ENCODE measurements around the gene NKX2-2.

The NKX2-2 gene

GRCh38 chr20:21508230-21509078 is 5.4 kb downstream of the NKX2-2 start:
- no peak for DNase-seq
- Mint-ChIP-seq H3K36me3 (ENCODE audit: low read depth) (no peaks in the 10 kb centered on the region), H3K4me1 (ENCODE audit: low read depth) (peaks cover 56% of the 10 kb centered on the region), H3K9me3 (no peaks in the 10 kb centered on the region), H3K4me3 (no peak overlapping the region), H3K27ac (no peak overlapping the region), H3K27me3 (peaks cover 80% of the 10 kb centered on the region)

GRCh38 chr20:21507400-21508229 is 6.2 kb downstream of the NKX2-2 start:
- H3K4me3 Mint-ChIP-seq: no peak overlapping the region
- no peak overlapping the region for H3K27ac Mint-ChIP-seq
- no peak for DNase-seq

GRCh38 chr20:21505810-21506530 is 7.9 kb downstream of the NKX2-2 start:
- Mint-ChIP-seq H3K27me3 (peaks cover 71% of the 10 kb centered on the region), H3K27ac (peak overlapping the region; percentile 64), H3K9me3 (no peaks in the 10 kb centered on the region), H3K4me3 (peak overlapping the region; percentile 64), H3K36me3 (ENCODE audit: low read depth) (no peaks in the 10 kb centered on the region), H3K4me1 (ENCODE audit: low read depth) (peaks cover 38% of the 10 kb centered on the region)
- DNase-seq: peak; percentile 87

More at GRCh38 chr20:21507400-21508229, 6.2 kb downstream of the NKX2-2 start:
- peaks cover 51% of the 10 kb centered on the region for H3K4me1 Mint-ChIP-seq (ENCODE audit: low read depth)
- no peaks in the 10 kb centered on the region for H3K9me3 Mint-ChIP-seq
- H3K27me3 Mint-ChIP-seq: peaks cover 80% of the 10 kb centered on the region
- H3K36me3 Mint-ChIP-seq (ENCODE audit: low read depth): no peaks in the 10 kb centered on the region

- H3K27me3 Mint-ChIP-seq: peaks cover 74% of the 10 kb centered on the region
- peak overlapping the region; percentile 61 for H3K27ac Mint-ChIP-seq
- peak overlapping the region; percentile 62 for H3K4me3 Mint-ChIP-seq
- peak; percentile 93 for DNase-seq
- H3K36me3 Mint-ChIP-seq (ENCODE audit: low read depth): no peaks in the 10 kb centered on the region
- no peaks in the 10 kb centered on the region for H3K9me3 Mint-ChIP-seq
- H3K4me1 Mint-ChIP-seq (ENCODE audit: low read depth): peaks cover 35% of the 10 kb centered on the region
Observed at GRCh38 chr20:21505161-21505809, 8.6 kb downstream of the NKX2-2 start.

- no peak overlapping the region for H3K27ac Mint-ChIP-seq
- peaks cover 73% of the 10 kb centered on the region for H3K27me3 Mint-ChIP-seq
- DNase-seq: no peak
- H3K4me1 Mint-ChIP-seq (ENCODE audit: low read depth): peaks cover 26% of the 10 kb centered on the region
- H3K4me3 Mint-ChIP-seq: no peak overlapping the region
- no peaks in the 10 kb centered on the region for H3K9me3 Mint-ChIP-seq
- H3K36me3 Mint-ChIP-seq (ENCODE audit: low read depth): no peaks in the 10 kb centered on the region
Observed at GRCh38 chr20:21504323-21504722, 9.5 kb downstream of the NKX2-2 start.

GRCh38 chr20:21503345-21503744 is 10.5 kb downstream of the NKX2-2 start:
- Mint-ChIP-seq H3K36me3 (ENCODE audit: low read depth) (no peaks in the 10 kb centered on the region), H3K27me3 (peaks cover 73% of the 10 kb centered on the region), H3K4me1 (ENCODE audit: low read depth) (peaks cover 23% of the 10 kb centered on the region), H3K9me3 (no peaks in the 10 kb centered on the region), H3K27ac (no peak overlapping the region), H3K4me3 (no peak overlapping the region)
- DNase-seq: no peak

- no peak overlapping the region for H3K27ac Mint-ChIP-seq
- peaks cover 12% of the 10 kb centered on the region for H3K4me1 Mint-ChIP-seq (ENCODE audit: low read depth)
- H3K9me3 Mint-ChIP-seq: no peaks in the 10 kb centered on the region
- H3K4me3 Mint-ChIP-seq: no peak overlapping the region
- peaks cover 68% of the 10 kb centered on the region for H3K27me3 Mint-ChIP-seq
- DNase-seq: no peak
- H3K36me3 Mint-ChIP-seq (ENCODE audit: low read depth): no peaks in the 10 kb centered on the region
Observed at GRCh38 chr20:21501184-21501583, 12.7 kb downstream of the NKX2-2 start.

- peaks cover 12% of the 10 kb centered on the region for H3K4me1 Mint-ChIP-seq (ENCODE audit: low read depth)
- no peak for DNase-seq
- no peaks in the 10 kb centered on the region for H3K9me3 Mint-ChIP-seq
- no peak overlapping the region for H3K27ac Mint-ChIP-seq
- peaks cover 70% of the 10 kb centered on the region for H3K27me3 Mint-ChIP-seq
- H3K4me3 Mint-ChIP-seq: no peak overlapping the region
- no peaks in the 10 kb centered on the region for H3K36me3 Mint-ChIP-seq (ENCODE audit: low read depth)
Observed at GRCh38 chr20:21500599-21500998, 13.3 kb downstream of the NKX2-2 start.

- peaks cover 67% of the 10 kb centered on the region for H3K27me3 Mint-ChIP-seq
- H3K9me3 Mint-ChIP-seq: no peaks in the 10 kb centered on the region
- no peak overlapping the region for H3K4me3 Mint-ChIP-seq
- no peak overlapping the region for H3K27ac Mint-ChIP-seq
- H3K4me1 Mint-ChIP-seq (ENCODE audit: low read depth): peaks cover 5% of the 10 kb centered on the region
- no peak for DNase-seq
- H3K36me3 Mint-ChIP-seq (ENCODE audit: low read depth): no peaks in the 10 kb centered on the region
Observed at GRCh38 chr20:21499641-21500040, 14.2 kb downstream of the NKX2-2 start.

- Mint-ChIP-seq H3K9me3 (no peaks in the 10 kb centered on the region), H3K27me3 (peaks cover 61% of the 10 kb centered on the region), H3K36me3 (ENCODE audit: low read depth) (no peaks in the 10 kb centered on the region), H3K27ac (no peak overlapping the region), H3K4me3 (no peak overlapping the region), H3K4me1 (ENCODE audit: low read depth) (peaks cover 2% of the 10 kb centered on the region)
- DNase-seq: no peak
Observed at GRCh38 chr20:21498635-21499034, 15.2 kb downstream of the NKX2-2 start.

GRCh38 chr20:21498195-21498594 is 15.7 kb downstream of the NKX2-2 start:
- H3K4me3 Mint-ChIP-seq: no peak overlapping the region
- peaks cover 59% of the 10 kb centered on the region for H3K27me3 Mint-ChIP-seq

GRCh38 chr20:21496452-21496851 is 17.4 kb downstream of the NKX2-2 start:
- no peak for DNase-seq
- peaks cover 63% of the 10 kb centered on the region for H3K27me3 Mint-ChIP-seq
- H3K4me3 Mint-ChIP-seq: no peak overlapping the region
- no peak overlapping the region for H3K27ac Mint-ChIP-seq
- no peaks in the 10 kb centered on the region for H3K4me1 Mint-ChIP-seq (ENCODE audit: low read depth)
- H3K9me3 Mint-ChIP-seq: no peaks in the 10 kb centered on the region
- no peaks in the 10 kb centered on the region for H3K36me3 Mint-ChIP-seq (ENCODE audit: low read depth)

More at GRCh38 chr20:21498195-21498594, 15.7 kb downstream of the NKX2-2 start:
- Mint-ChIP-seq H3K36me3 (ENCODE audit: low read depth) (no peaks in the 10 kb centered on the region), H3K9me3 (no peaks in the 10 kb centered on the region), H3K27ac (no peak overlapping the region), H3K4me1 (ENCODE audit: low read depth) (no peaks in the 10 kb centered on the region)
- no peak for DNase-seq

- Mint-ChIP-seq H3K27ac (no peak overlapping the region), H3K4me3 (no peak overlapping the region), H3K36me3 (ENCODE audit: low read depth) (no peaks in the 10 kb centered on the region), H3K27me3 (peaks cover 62% of the 10 kb centered on the region), H3K4me1 (ENCODE audit: low read depth) (no peaks in the 10 kb centered on the region), H3K9me3 (no peaks in the 10 kb centered on the region)
- no peak for DNase-seq
Observed at GRCh38 chr20:21493049-21493448, 20.8 kb downstream of the NKX2-2 start.

- no peak for DNase-seq
- Mint-ChIP-seq H3K36me3 (ENCODE audit: low read depth) (no peaks in the 10 kb centered on the region), H3K4me1 (ENCODE audit: low read depth) (no peaks in the 10 kb centered on the region), H3K4me3 (no peak overlapping the region), H3K9me3 (peaks cover 7% of the 10 kb centered on the region), H3K27ac (no peak overlapping the region), H3K27me3 (peaks cover 53% of the 10 kb centered on the region)
Observed at GRCh38 chr20:21490105-21490504, 23.8 kb downstream of the NKX2-2 start.

All from activated T-cell treated with anti-CD3 and anti-CD28 coated beads, Interleukin-2, amount 50 U/mL, for 24 hours (primary cell).